B cell (primary cell): ENCODE measurements around the gene PHLDB3. TPM values are rescaled to one million over a fixed set of nuclear protein-coding genes. Genes with fewer than 3 reads are reported as not detected.

Experiments
- ATAC-seq: fragments of 200-7000 bp; cut with Tn5 transposase; one replicate; pipeline ENCODE4 v1.10.0; 2021; ENCODE audit warnings: low read depth, mild to moderate bottlenecking, moderate number of reproducible peaks, moderate library complexity
- CTCF ChIA-PET: fragments of 350-600 bp; sonication (Branson Sonifier 250); formaldehyde crosslinking; loops from one replicate; lab custom pipeline; 2021; ENCODE audit warnings: antibody characterized with exemption, inconsistent platforms; lab: Charles Lee
- POLR2A ChIA-PET: fragments of 350-600 bp; sonication (Branson Sonifier 250); formaldehyde crosslinking; loops from one replicate; lab custom pipeline; 2021; ENCODE audit warnings: antibody characterized with exemption; lab: Charles Lee
- DNase-seq: peaks from one replicate; pipeline ENCODE4 v3.0.0; 2013
- H2AFZ ChIP-seq: 2 replicates; pipeline ENCODE4 v1.6.1; 2012; ENCODE audit warnings: mild to moderate bottlenecking, low read depth, low read length; ENCODE audit not compliant: insufficient read depth, poor library complexity, severe bottlenecking
- H3K27ac ChIP-seq, 2 donors: 1 replicate in 1 of 2; 2 replicates in 1 of 2; pipeline ENCODE4 v1.5.1; 2012 to 2013; ENCODE audit warnings: low read length in 2 of 2, mild to moderate bottlenecking in 2 of 2, moderate library complexity in 1 of 2
- H3K27me3 ChIP-seq, 4 experiments: fragments of 200-600 bp in 1 of 4; sonication (generic) in 1 of 4; replicated peaks in 1 of 4; 1 replicate in 2 of 4; 2 replicates in 2 of 4; pipeline versions ENCODE4 v1.6.1 to v1.7.0; 2013 to 2016; ENCODE audit warnings: low read length in 3 of 4, mild to moderate bottlenecking in 2 of 4, mixed read lengths in 1 of 4, moderate library complexity in 1 of 4; ENCODE audit not compliant: insufficient read depth in 4 of 4, control insufficient read depth in 3 of 4; ENCODE audit errors: control extremely low read depth in 1 of 4
- H3K36me3 ChIP-seq, 2 experiments: replicated peaks in 1 of 2; 1 replicate in 1 of 2; 2 replicates in 1 of 2; pipeline versions ENCODE4 v1.6.1 to v1.7.1; 2013; ENCODE audit warnings: low read length in 1 of 2; ENCODE audit not compliant: insufficient read depth in 2 of 2, control insufficient read depth in 1 of 2; ENCODE audit errors: control extremely low read depth in 1 of 2, extremely low read depth in 1 of 2
- H3K4me1 ChIP-seq, 2 donors: fragments of 200-600 bp in 1 of 2; sonication (generic) in 1 of 2; 1 replicate in 1 of 2; 2 replicates in 1 of 2; pipeline versions ENCODE4 v1.5.1 to v1.6.1; 2013 to 2017; ENCODE audit warnings: low read length in 2 of 2; ENCODE audit not compliant: control insufficient read depth in 2 of 2, insufficient read depth in 2 of 2
- H3K4me2 ChIP-seq: replicated peaks from 2 replicates; pipeline ENCODE3; 2012; ENCODE audit warnings: mild to moderate bottlenecking, low read depth, low read length; ENCODE audit not compliant: poor library complexity, severe bottlenecking
- H3K4me3 ChIP-seq, 5 experiments: fragments of 200-600 bp in 1 of 5; sonication (generic) in 1 of 5; 1 replicate in 3 of 5; 2 replicates in 2 of 5; pipeline versions ENCODE4 v1.5.1 to v1.7.0; 2011 to 2016; ENCODE audit warnings: low read length in 4 of 5, mild to moderate bottlenecking in 4 of 5, low read depth in 2 of 5, control low read depth in 1 of 5, moderate library complexity in 1 of 5; ENCODE audit not compliant: insufficient read depth in 1 of 5; ENCODE audit errors: control extremely low read depth in 1 of 5, extremely low read depth in 1 of 5
- H3K79me2 ChIP-seq: fragments of 200-600 bp; sonication (generic); one replicate; pipeline ENCODE4 v1.6.0; 2016; ENCODE audit warnings: low read length; ENCODE audit not compliant: control insufficient read depth, insufficient read depth
- H3K9ac ChIP-seq: fragments of 200-600 bp; sonication (generic); 2 replicates; pipeline ENCODE4 v1.6.1; 2017; ENCODE audit warnings: mild to moderate bottlenecking, low read length, moderate library complexity
- H3K9me3 ChIP-seq, 3 donors: one replicate each; pipeline versions ENCODE4 v1.6.1 to v1.7.1; 2013; ENCODE audit warnings: low read length in 2 of 3; ENCODE audit not compliant: control insufficient read depth in 2 of 3, insufficient read depth in 1 of 3; ENCODE audit errors: control extremely low read depth in 1 of 3
- H4K20me1 ChIP-seq: 2 replicates; pipeline ENCODE4 v1.6.0; 2012; ENCODE audit warnings: mild to moderate bottlenecking, low read length; ENCODE audit not compliant: insufficient read depth, control insufficient read depth, poor library complexity, severe bottlenecking
- H3K27ac Mint-ChIP-seq: one replicate; pipeline ENCODE4 v1.8.0; 2021; ENCODE audit warnings: mixed read lengths
- H3K27me3 Mint-ChIP-seq: one replicate; pipeline ENCODE4 v1.8.0; 2021; ENCODE audit warnings: mixed read lengths
- H3K4me1 Mint-ChIP-seq: one replicate; pipeline ENCODE4 v1.8.0; 2021; ENCODE audit warnings: mixed read lengths
- H3K4me3 Mint-ChIP-seq: one replicate; pipeline ENCODE4 v1.8.0; 2021; ENCODE audit warnings: mixed read lengths
- H3K9me3 Mint-ChIP-seq: one replicate; pipeline ENCODE4 v1.8.0; 2022; ENCODE audit warnings: mixed read lengths; ENCODE audit not compliant: insufficient read depth
- CTCF ChIP-seq: fragments of 200-600 bp; IDR thresholded peaks from one replicate; pipeline ENCODE4 v1.8.0; 2022; ENCODE audit warnings: antibody characterized with exemption, mild to moderate bottlenecking
- EZH2 ChIP-seq: IDR thresholded peaks from 2 replicates; pipeline ENCODE4 v1.6.1; 2012; ENCODE audit warnings: borderline replicate concordance, low read depth, mild to moderate bottlenecking, moderate library complexity, low read length; ENCODE audit not compliant: insufficient read depth, poor library complexity, severe bottlenecking
- WGBS: methylation state at CpG from one replicate; pipeline ENCODE4 v1.1.5; 2013; ENCODE audit warnings: missing lambda C conversion rate; ENCODE audit not compliant: insufficient coverage; 5-methylcytosine and 5-hydroxymethylcytosine counted together
- intact Hi-C: fragments of 100-400 bp; cut with micrococcal nuclease; formaldehyde crosslinking; loops from one replicate; pipeline ENCODE4 v1.10.0; 2022
- polyA plus RNA-seq: library from polyadenylated mRNA; depleted of rRNA; stranded (reverse); fragments of >200 nt; gene quantifications from 2 replicates; pipeline ENCODE4 v1.2.3, GENCODE V29; 2012
- total RNA-seq, 2 donors: library from RNA; stranded (reverse); fragments of 120-200 nt in 1 of 2; gene quantifications; 1 replicate in 1 of 2; 2 replicates in 1 of 2; pipeline versions ENCODE4 v1.2.3 to v1.2.4, GENCODE V29; 2013 to 2022

PHLDB3 gene
- total and polyA plus RNA-seq, 2 donors (not counting 1 experiment from before 2014, with no cell fraction given), result 10.2 to 30.7 TPM

- ATAC-seq (no peak), DNase-seq (no peak)
- no peaks in the 10 kb centered on the region for H3K9me3 Mint-ChIP-seq
- no peak overlapping the region for H3K27ac Mint-ChIP-seq
- no peak overlapping the region for H3K4me2 ChIP-seq
- ChIA-PET POLR2A (no interaction called here), CTCF (interaction anchor here (1.2 to 10.1 kb wide), 7 partner anchors 13 to 377 kb away, joined by 7 to 127 read pairs (median 12); partner anchors contain the start of genes IRGQ and ZNF576)
- H3K79me2 ChIP-seq, result no peaks in the 10 kb centered on the region
- H2AFZ ChIP-seq, result no peak overlapping the region
- no peaks in the 10 kb centered on the region for H3K27me3 Mint-ChIP-seq
- H3K36me3 ChIP-seq, result no peaks in the 10 kb centered on the region
- peaks cover 0 to 4% (median 0%) of the 10 kb centered on the region in 3 donors for H3K9me3 ChIP-seq
- no peaks in the 10 kb centered on the region for H4K20me1 ChIP-seq
- peaks cover 14 to 17% of the 10 kb centered on the region in 2 donors for H3K4me1 ChIP-seq
- intact Hi-C loops, result loop anchor here (1.0 kb wide), 1 partner anchor 86 kb away; no protein-coding TSS in a partner anchor
- H3K9ac ChIP-seq, result no peak overlapping the region
- H3K4me3 ChIP-seq, result no peak overlapping the region
- no peaks in the 10 kb centered on the region for H3K27me3 ChIP-seq
- H3K4me3 Mint-ChIP-seq, result no peak overlapping the region
- 100% methylated on average over 1 of the region's 2 CpGs for WGBS
- TF ChIP-seq CTCF, result no peak
- TF ChIP-seq EZH2, result no peak
- no peak overlapping the region for H3K27ac ChIP-seq
- H3K4me1 Mint-ChIP-seq, result peaks cover 30% of the 10 kb centered on the region
These were observed 71.2 kb downstream of the PHLDB3 start for GRCh38 chr19:43433358-43433673.

GRCh38 chr19:43430976-43431375 is 73.6 kb downstream of the PHLDB3 start:
- intact Hi-C loops, result no loop called here
- Histone ChIP-seq H3K9me3 (no peaks in the 10 kb centered on the region), H3K27ac (no peak overlapping the region), H2AFZ (no peak overlapping the region), H3K4me3 (no peak overlapping the region), H3K4me1 (peaks cover 3 to 8% of the 10 kb centered on the region in 2 donors), H4K20me1 (no peaks in the 10 kb centered on the region), H3K4me2 (no peak overlapping the region), H3K27me3 (no peaks in the 10 kb centered on the region), H3K9ac (no peak overlapping the region), H3K36me3 (no peaks in the 10 kb centered on the region), H3K79me2 (no peaks in the 10 kb centered on the region)
- DNase-seq (no peak), ATAC-seq (no peak)
- no CpG with 5 or more reads among the region's 9 CpGs for WGBS
- H3K9me3 Mint-ChIP-seq, result no peaks in the 10 kb centered on the region
- no peak overlapping the region for H3K27ac Mint-ChIP-seq
- CTCF ChIA-PET, result interaction anchor here (1.8 to 10.1 kb wide), 3 partner anchors 9 to 88 kb away, joined by 3 to 127 read pairs (median 50); no protein-coding TSS in a partner anchor
- no peak overlapping the region for H3K4me3 Mint-ChIP-seq
- POLR2A ChIA-PET, result interaction anchor here (0.7 kb wide), 1 partner anchor 238 kb away, joined by 3 read pairs; no protein-coding TSS in a partner anchor
- peaks cover 21% of the 10 kb centered on the region for H3K4me1 Mint-ChIP-seq
- H3K27me3 Mint-ChIP-seq, result no peaks in the 10 kb centered on the region
- TF ChIP-seq CTCF (no peak), EZH2 (no peak)
